Urinary bladder (tissue), 4 donors: Measurements from ENCODE around the gene PPP1R12C. TPM values are rescaled to one million over a fixed set of nuclear protein-coding genes. Genes with fewer than 3 reads are reported as not detected.

Experiments
- DNase-seq: peaks from one replicate; pipeline ENCODE4 v3.0.0-alpha.2; 2015; ENCODE audit errors: extremely low spot score
- H3K27ac ChIP-seq: one replicate; pipeline ENCODE4 v1.5.1; 2013; ENCODE audit warnings: low read depth, mild to moderate bottlenecking, moderate library complexity
- H3K36me3 ChIP-seq: one replicate; pipeline ENCODE4 v1.6.1; 2013; ENCODE audit warnings: mild to moderate bottlenecking, moderate library complexity; ENCODE audit not compliant: insufficient read depth
- H3K4me1 ChIP-seq: one replicate; pipeline ENCODE4 v1.6.1; 2013; ENCODE audit warnings: mild to moderate bottlenecking, moderate library complexity; ENCODE audit not compliant: insufficient read depth
- H3K4me3 ChIP-seq: one replicate; pipeline ENCODE4 v1.5.1; 2013; ENCODE audit warnings: low read depth, low read length
- WGBS: extraction: QIAGEN DNeasy Blood & Tissue Kit; methylation state at CpG from one replicate; pipeline ENCODE4 v1.1.7; 2013; 5-methylcytosine and 5-hydroxymethylcytosine counted together
- polyA plus RNA-seq: library from polyadenylated mRNA; stranded (reverse); fragments of 200-250 nt; gene quantifications from one replicate; pipeline ENCODE4 v1.2.3, GENCODE V29; 2013
- total RNA-seq: library from RNA; depleted of rRNA; stranded (reverse); fragments of >200 nt; gene quantifications from one replicate; pipeline ENCODE4 v1.2.3, GENCODE V29; 2014
- donor health status: healthy with polysubstance abuse.
- donor health status: healthy.

PPP1R12C gene
- total and polyA plus RNA-seq, 2 donors: 24.8 to 219 TPM

DNA sequence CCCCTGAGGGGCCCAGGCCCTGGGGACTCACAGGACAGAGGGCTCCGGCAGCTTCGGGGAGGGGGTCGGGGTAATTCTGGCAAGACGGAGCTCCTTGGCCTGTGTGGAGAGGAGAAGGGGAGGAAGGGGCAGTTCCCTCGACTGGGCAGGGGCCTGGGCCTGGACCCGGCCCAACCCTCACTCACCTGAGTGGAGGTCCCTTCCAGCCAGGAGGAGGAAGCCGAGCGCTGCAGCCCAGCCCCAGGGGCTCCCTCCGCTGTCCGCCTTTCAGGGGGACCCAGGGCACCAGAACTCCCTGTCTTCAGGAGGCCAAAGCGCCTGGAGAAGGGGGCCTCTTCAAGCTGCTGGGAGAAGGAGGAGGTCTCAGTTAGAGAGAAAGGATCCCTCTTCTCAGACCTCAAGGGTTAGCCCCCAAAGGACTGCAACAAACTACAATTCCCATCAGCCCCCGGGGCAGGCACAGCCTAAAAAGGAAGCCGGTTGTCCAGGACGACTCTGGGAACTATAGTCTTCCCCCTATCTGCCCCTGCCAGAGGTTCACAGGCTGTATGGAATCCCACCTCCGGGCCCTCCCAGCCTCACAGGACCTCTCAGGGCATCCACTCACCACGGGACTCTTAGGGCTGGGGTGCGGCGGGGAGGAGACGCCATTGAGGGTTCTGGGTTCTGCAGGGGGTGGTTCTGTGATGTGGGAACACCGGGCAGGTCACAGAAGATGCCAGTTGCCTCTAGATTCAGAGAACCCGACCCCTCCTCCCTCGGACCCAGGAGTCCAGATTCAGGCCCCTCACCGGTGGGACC is 22.0 kb downstream of the PPP1R12C start:
- H3K4me3 ChIP-seq: no peak overlapping the region
- WGBS: 85% methylated on average over 23 of the region's 23 CpGs
- DNase-seq: no peak
- H3K36me3 ChIP-seq: peaks cover 11% of the 10 kb centered on the region
- no peak overlapping the region for H3K27ac ChIP-seq
- H3K4me1 ChIP-seq: no peaks in the 10 kb centered on the region

DNA sequence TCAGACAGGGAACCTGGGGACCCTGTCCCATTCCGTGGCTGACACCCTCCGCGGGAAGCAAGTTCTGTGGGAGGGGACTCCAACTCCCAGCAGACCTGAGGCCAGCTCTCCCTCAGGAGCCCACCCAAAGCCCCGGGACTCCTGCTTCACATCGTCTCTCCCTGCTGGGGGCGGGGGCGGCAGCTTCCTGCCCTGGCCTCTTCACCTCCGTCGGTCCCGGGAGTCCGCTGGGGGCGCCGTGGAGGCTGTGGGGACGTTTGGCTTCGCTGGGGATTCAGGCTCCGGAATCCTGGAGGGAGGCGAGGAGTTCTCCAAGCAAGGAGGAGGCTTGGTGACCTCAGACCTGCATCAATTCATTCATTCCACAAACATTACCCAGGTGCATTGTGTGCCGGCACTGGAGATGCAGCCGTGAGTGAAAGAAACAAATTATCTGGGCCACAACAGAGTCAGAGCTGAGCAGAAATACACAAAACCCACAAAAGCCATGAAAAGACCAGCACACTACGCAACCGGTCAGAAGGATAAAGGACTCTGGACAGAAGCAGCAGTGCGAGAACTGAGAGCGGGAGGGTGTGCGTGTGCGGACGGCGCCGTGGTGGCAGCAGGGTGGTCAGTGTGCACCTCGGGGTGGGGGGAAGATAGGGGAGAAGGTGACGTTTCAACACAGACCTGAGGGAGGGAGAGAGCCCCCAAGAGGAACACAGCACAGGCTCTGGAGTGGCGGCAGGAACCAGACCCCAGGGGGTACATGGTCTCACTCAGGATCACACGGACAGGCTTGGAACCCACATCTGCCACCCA is 22.8 kb downstream of the PPP1R12C start:
- WGBS: 83% methylated on average over 32 of the region's 32 CpGs
- Histone ChIP-seq H3K36me3 (peaks cover 11% of the 10 kb centered on the region), H3K4me3 (no peak overlapping the region), H3K4me1 (no peaks in the 10 kb centered on the region), H3K27ac (no peak overlapping the region)
- no peak for DNase-seq

DNA sequence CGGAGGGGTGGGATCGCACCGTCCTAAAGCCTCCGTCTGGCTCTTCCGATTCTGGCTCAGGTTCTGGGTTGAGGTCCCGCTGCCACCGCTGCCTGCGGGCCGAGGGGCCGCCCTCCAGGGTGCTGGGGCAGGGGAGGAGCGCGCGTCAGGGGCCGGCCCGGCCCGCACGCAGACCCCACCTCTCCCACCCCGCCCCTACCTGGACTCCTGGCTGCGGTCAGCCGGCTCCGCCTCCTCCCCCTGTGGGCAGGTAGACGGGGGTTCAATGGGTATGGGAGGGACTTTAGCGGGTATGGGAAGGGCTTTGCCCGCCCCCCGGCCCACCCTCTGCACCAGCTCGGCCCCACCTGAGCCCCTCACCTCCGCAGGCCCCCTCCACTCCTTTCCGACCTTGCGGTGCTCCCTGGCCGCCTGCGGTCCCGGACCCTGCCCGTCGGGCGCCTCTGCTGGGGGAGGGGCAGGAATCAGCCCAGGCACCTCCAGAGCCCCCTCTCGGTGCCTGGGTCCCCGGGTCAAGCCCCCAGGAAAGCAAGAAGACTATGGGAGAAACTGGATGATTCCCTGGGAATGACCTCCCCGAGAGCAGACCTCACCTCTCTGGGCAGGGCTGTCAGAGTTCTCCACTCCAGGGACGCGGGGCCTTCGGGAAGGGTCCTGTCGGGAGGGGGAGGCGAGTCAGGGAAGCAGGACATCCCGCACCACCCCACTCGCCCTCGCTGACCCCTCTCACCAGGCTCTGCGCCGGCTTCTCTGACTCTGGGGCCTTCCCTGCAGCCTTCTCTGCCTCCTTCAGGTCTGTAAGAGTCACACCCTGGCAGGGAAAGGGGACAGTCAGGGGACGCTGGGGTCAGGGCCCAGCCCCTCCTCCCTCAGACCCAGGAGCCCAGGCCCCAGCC is 24.8 kb downstream of the PPP1R12C start:
- Histone ChIP-seq H3K4me3 (no peak overlapping the region), H3K27ac (no peak overlapping the region), H3K4me1 (no peaks in the 10 kb centered on the region), H3K36me3 (peaks cover 11% of the 10 kb centered on the region)
- no peak for DNase-seq
- 83% methylated on average over 49 of the region's 49 CpGs for WGBS

DNA sequence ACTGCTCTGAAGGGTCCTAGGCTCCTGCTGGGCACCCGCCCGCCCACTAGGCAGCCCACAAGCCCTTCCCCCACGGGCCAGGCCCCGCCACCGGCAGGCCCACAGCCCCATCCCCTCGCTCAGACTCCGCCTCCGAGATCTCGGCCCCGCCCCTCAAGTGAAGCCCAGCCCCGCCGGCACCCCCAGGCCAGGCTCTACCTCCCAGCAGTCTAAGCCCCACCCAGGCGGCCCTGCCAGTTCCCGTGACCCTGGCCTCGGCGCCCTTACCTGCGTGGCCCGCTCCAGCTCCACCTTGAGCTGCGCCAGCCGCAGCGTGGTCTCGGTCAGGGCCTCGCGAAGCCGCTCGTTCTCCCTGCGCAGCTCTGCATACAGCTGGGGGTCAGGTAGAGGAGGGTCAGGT is 25.5 kb downstream of the PPP1R12C start:
- Histone ChIP-seq H3K4me3 (no peak overlapping the region), H3K4me1 (no peaks in the 10 kb centered on the region), H3K36me3 (peaks cover 11% of the 10 kb centered on the region), H3K27ac (no peak overlapping the region)
- no peak for DNase-seq
- WGBS: 80% methylated on average over 27 of the region's 27 CpGs

DNA sequence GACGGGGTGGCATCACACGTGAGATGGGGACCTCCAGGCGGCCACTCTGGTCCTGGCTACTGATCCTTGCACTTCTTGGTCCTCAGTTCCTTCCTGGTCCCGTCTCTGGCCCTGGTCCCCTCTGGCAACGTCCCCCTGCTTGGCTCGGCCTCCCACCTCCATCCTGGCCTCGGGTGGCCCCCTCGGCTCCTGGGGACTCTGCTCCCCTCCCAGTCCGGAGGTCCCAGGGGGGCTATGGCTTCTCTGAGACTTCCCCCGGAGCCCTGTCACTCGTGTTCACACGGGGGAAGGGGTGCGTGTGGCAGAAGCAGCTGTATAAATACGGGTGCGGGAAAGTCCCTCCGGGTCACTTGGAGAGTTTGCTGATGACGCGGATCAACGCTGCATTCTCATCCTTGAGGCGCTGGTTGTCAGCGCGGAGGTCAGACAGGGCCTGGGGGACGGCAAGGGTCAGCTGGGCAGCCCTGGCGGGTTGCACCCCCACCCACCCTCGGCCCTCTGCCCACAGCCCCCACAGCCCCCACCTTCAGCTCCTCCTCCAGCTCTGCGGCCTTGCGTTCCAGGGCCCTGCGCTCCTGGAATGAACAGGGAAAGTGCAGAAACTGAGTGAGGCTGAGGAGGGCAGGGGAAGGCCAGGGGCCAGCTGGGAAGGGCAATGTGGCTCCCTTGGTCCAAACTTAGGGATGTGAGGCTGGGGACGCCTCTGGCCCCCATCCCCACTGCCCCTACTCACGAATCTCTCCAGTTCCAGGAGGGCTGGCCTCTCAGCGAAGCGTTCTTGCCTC is 26.1 kb downstream of the PPP1R12C start:
- DNase-seq: no peak
- no peak overlapping the region for H3K4me3 ChIP-seq
- no peaks in the 10 kb centered on the region for H3K4me1 ChIP-seq
- peaks cover 11% of the 10 kb centered on the region for H3K36me3 ChIP-seq
- WGBS: 89% methylated on average over 32 of the region's 32 CpGs
- no peak overlapping the region for H3K27ac ChIP-seq

DNA sequence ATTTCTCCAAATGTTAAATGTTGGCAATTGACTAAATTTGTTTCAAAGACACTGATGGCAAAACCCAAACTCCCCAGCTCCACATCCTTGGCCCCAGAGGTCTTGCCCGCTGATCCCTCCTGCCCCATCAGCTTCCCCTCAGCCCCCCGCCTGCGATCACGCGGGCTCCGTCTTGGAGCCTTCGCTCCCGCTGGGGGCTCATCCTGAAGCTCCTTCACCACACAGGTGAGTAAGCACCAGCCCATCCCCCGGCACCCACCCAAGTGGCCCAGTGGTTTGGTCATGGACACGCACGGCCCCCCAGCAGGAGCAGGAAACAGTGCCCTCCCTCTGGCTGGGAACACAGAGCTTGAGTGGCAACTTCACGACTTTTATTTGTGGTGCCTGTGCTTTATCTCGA is 26.9 kb downstream of the PPP1R12C start:
- 94% methylated on average over 13 of the region's 13 CpGs for WGBS
- Histone ChIP-seq H3K27ac (no peak overlapping the region), H3K36me3 (peaks cover 11% of the 10 kb centered on the region), H3K4me3 (no peak overlapping the region), H3K4me1 (no peaks in the 10 kb centered on the region)
- DNase-seq: no peak

DNA sequence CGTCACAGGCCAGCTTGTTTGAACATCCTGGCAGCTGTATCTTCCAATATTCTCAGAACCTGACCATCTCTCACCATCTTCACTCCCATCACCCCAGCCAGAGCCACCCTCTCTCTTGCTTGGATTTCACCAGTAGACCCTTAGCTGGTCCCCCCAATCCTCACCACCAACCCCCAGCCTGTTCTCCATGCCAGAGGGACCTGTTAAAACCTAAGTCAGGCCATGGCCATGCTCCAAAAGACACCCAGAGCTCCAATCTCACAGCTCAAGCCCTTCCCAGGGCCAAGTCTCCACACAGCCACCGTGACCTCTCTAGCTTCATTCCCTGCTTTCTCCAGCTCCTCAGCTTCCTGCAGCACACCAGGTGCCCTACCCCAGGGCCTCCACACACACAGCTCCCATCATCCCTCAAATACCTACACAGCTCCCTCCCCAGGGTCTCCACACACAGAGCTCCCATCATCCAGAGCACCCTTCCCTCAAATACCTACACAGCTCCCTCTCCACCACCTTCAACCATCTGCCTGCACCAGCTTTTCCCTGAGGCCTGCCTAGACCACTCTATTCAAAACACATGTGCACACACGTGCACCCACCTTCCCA is 28.0 kb downstream of the PPP1R12C start:
- Histone ChIP-seq H3K27ac (no peak overlapping the region), H3K4me3 (no peak overlapping the region), H3K36me3 (peaks cover 5% of the 10 kb centered on the region), H3K4me1 (no peaks in the 10 kb centered on the region)
- 81% methylated on average over 3 of the region's 3 CpGs for WGBS
- DNase-seq: no peak

DNA sequence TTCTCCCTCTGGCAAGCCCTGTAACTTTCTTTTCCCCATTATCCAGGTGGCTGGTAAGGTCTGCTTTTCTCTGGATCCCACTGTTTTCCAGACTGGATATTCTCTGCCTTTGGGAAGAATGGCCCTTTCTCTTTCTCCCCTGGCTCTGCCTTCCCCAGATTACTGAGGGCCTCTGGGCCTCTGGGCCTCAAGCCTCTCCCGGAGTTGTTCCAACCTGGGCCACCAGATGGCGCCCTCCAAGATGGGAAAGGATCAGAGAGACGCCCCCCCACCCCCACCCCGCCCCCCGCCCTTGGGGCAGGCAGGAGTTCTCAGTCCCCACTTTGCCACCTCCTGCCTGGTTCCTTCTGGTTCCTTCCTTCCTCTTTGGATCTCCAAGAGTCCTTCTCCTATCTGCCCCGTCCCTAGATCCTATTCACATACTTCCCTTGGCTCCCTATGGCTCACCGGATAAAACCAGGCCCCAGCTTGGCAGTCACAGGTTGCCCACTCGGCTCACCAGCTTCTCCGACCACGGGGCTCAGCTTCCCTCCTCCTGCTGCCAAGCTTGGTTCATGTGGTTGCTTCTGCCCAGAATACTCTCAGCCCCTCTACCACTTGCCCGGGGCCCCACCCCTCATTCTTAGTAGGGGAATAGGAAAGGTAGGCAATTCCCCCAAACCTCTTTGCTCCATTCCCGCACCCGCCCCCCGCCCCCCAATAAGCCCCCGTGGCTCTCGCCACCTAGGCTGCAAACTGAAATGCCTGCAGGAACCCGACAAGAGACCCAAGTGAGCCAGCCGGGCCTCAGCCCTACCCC is 28.7 kb downstream of the PPP1R12C start:
- Histone ChIP-seq H3K27ac (no peak overlapping the region), H3K4me1 (no peaks in the 10 kb centered on the region), H3K36me3 (peaks cover 3% of the 10 kb centered on the region), H3K4me3 (no peak overlapping the region)
- WGBS: 45% methylated on average over 18 of the region's 18 CpGs
- no peak for DNase-seq

DNA sequence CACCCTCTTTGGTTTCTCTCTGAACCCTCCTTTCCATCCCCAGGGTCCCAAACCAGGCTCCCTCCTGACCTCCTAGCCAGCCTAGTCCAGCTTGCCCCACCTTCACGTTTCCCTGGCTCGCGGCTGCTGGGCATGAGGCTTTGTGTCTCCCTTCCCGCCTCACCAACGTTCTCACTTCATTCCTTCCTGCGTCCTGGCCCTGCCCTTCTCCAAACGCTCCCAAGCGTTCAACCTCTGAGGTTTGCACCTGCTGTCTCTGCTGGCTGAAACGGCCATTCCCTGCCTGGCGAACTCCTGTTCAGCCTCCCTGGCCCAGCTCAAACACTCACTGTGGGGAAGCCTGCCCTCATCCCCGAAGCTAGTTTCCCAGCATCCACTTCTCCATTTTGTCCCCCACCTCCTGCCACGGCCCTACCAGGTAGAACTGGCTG is 29.4 kb downstream of the PPP1R12C start:
- no peak overlapping the region for H3K4me3 ChIP-seq
- WGBS: 72% methylated on average over 12 of the region's 12 CpGs
- H3K27ac ChIP-seq: no peak overlapping the region
- peaks cover 3% of the 10 kb centered on the region for H3K36me3 ChIP-seq
- no peaks in the 10 kb centered on the region for H3K4me1 ChIP-seq
- DNase-seq: no peak

DNA sequence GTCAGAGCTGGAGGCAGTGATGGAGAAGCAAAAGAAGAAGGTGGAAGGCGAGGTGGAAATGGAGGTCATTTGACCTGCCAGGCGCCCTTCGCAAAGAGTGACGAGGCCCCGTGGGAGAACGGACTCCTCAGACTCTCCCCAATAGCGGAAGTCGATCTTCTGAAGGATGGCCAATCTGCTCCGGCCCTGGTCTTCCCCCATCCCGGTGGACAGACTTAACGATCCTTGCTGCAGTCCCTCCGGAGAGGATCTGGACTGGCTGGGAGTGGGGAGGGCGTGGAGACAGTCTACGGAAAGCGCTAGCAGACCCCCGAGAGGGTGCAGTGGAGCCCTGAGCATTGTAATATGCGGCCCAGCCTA is 29.9 kb downstream of the PPP1R12C start:
- DNase-seq: no peak
- Histone ChIP-seq H3K27ac (no peak overlapping the region), H3K36me3 (peaks cover 3% of the 10 kb centered on the region), H3K4me1 (no peaks in the 10 kb centered on the region), H3K4me3 (peak overlapping the region; percentile 23)
- 28% methylated on average over 17 of the region's 17 CpGs for WGBS

DNA sequence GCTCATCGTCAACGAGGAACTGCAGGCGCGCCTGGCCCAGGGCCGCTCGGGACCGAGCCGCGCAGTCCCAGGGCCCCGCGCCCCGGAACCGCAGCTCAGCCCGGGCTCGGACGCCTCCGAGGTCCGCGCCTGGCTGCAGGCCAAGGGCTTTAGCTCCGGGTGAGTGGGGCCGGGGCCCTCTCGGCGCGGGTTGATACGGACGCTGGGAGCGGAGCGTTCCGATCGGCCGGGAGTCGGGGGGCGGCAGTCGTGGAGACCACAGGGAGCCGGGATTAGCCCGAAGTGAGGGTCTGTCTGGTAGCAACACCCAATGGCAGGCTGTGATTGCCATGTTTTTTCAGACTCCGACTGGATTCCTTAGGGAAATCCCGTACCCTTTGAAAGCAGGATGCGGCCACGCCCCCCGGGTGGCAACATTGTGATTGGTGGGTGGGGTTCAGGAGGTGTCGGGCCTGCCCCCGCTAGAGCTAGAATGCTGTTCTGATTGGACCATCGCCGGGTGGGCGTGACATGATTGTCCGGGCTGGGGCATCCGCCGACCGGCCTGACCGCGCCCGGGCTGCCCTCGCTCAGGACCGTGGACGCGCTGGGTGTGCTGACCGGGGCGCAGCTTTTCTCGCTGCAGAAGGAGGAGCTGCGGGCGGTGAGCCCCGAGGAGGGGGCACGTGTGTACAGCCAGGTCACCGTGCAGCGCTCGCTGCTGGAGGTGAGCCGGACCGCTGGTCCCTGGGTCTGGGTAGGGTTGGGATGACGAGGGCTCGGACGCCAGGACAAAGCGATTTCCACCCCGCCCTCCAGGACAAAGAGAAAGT is 30.5 kb downstream of the PPP1R12C start:
- 5% methylated on average over 74 of the region's 74 CpGs for WGBS
- H3K27ac ChIP-seq: no peak overlapping the region
- peak overlapping the region; percentile 23 for H3K4me3 ChIP-seq
- DNase-seq: peak; percentile 73
- H3K36me3 ChIP-seq: peaks cover 3% of the 10 kb centered on the region
- no peaks in the 10 kb centered on the region for H3K4me1 ChIP-seq
